ENCODE measurements around the gene TUBA8.
A peak's percentile ranks its signal among the peaks of the same experiment; 100 is the strongest.

TUBA8 gene

GRCh38 chr22:18078329-18079041 is 32.1 kb upstream of the TUBA8 start:
- peak overlapping the region; percentile 100 for H3K4me3 ChIP-seq (ENCODE audit: low read length)
- peak; percentile 23 for TF ChIP-seq CTCF (conservative IDR thresholded peaks at IDR 0.05; ENCODE audit: low read length)
- peak; percentile 40 for DNase-seq (ENCODE audit: low read depth)

- TF ChIP-seq CTCF (conservative IDR thresholded peaks at IDR 0.05; ENCODE audit: low read length): no peak
- H3K4me3 ChIP-seq (ENCODE audit: low read length): no peak overlapping the region
- no peak for DNase-seq (ENCODE audit: low read depth)
These were observed 30.8 kb upstream of the TUBA8 start for GRCh38 chr22:18079706-18080233.

GRCh38 chr22:18081416-18081815 is 29.2 kb upstream of the TUBA8 start:
- H3K4me3 ChIP-seq (ENCODE audit: low read length): no peak overlapping the region
- TF ChIP-seq CTCF (conservative IDR thresholded peaks at IDR 0.05; ENCODE audit: low read length): no peak
- DNase-seq (ENCODE audit: low read depth): no peak

- TF ChIP-seq CTCF (conservative IDR thresholded peaks at IDR 0.05; ENCODE audit: low read length): no peak
These were observed 28.1 kb upstream of the TUBA8 start for GRCh38 chr22:18082467-18082866.

GRCh38 chr22:18083406-18083805 is 27.2 kb upstream of the TUBA8 start:
- no peak for TF ChIP-seq CTCF (conservative IDR thresholded peaks at IDR 0.05; ENCODE audit: low read length)
- no peak overlapping the region for H3K4me3 ChIP-seq (ENCODE audit: low read length)
- DNase-seq (ENCODE audit: low read depth): no peak

More at GRCh38 chr22:18082467-18082866, 28.1 kb upstream of the TUBA8 start:
- no peak for DNase-seq (ENCODE audit: low read depth)
- H3K4me3 ChIP-seq (ENCODE audit: low read length): no peak overlapping the region

GRCh38 chr22:18085188-18085587 is 25.4 kb upstream of the TUBA8 start:
- H3K4me3 ChIP-seq (ENCODE audit: low read length): no peak overlapping the region
- TF ChIP-seq CTCF (conservative IDR thresholded peaks at IDR 0.05; ENCODE audit: low read length): no peak
- no peak for DNase-seq (ENCODE audit: low read depth)

GRCh38 chr22:18087350-18087855 is 23.2 kb upstream of the TUBA8 start:
- no peak for DNase-seq (ENCODE audit: low read depth)
- TF ChIP-seq CTCF (conservative IDR thresholded peaks at IDR 0.05; ENCODE audit: low read length): no peak
- H3K4me3 ChIP-seq (ENCODE audit: low read length): no peak overlapping the region

Data from AG10803 (cell line).